ENCODE results near the gene GNG13. TPM values are rescaled to one million over a fixed set of nuclear protein-coding genes. Genes with fewer than 3 reads are reported as not detected.

Gene GNG13
- total RNA-seq, 2 donors from 2014 or later = not detected

DNA sequence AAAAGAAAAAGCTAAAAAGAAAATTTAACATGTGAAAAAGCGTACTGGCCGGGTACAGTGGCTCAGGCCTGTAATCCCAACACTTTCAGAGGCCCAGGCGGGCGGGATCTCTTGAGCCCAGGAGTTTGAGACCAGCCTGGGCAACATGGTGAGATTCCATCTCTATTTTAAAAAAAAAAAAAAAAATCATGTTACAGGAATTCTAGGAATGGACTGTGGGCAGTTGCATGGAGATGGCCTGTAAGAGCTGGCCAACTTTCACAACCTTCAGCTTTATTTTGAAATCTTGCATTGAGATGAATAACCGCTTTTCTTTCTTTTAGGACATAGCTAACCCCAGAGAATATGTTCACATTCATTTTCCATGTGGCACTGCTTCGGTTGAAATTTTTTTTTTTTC lies 51.5 kb downstream of the GNG13 start:
- ATAC-seq = no peak
- Mint-ChIP-seq H3K27ac (no peak overlapping the region), H3K36me3 (no peaks in the 10 kb centered on the region), H3K9me3 (no peaks in the 10 kb centered on the region)
- DNase-seq (ENCODE audit: low spot score in 2 of 2) = no peak

Other genes starting within 250 kb of the GNG13 start
- not detected for gene PRR35, start 240.3 kb downstream of the GNG13 start, total RNA-seq
- gene NHLRC4, start 233.7 kb downstream of the GNG13 start, total RNA-seq = 1 to 10 TPM in 1 of 2 donors, under 1 TPM in 1; 0.59 to 1.8 TPM
- gene PIGQ, start 230.8 kb downstream of the GNG13 start, total RNA-seq = 10 to 100 TPM; 21.9 to 24.2 TPM
- gene RAB40C, start 210.7 kb downstream of the GNG13 start, total RNA-seq = 10 to 100 TPM; 12.1 to 13.0 TPM
- under 1 TPM; 0.33 to 0.71 TPM for gene WFIKKN1, start 169.7 kb downstream of the GNG13 start, total RNA-seq
- 100 to 1,000 TPM in 1 of 2 donors, 10 to 100 TPM in 1; 47.2 to 120 TPM for gene METTL26, start 164.4 kb downstream of the GNG13 start, total RNA-seq
- gene MCRIP2, start 158.9 kb downstream of the GNG13 start, total RNA-seq = 10 to 100 TPM; 33.7 to 52.0 TPM
- 100 to 1,000 TPM in 1 of 2 donors, 10 to 100 TPM in 1; 36.1 to 101 TPM for gene WDR90, start 151.4 kb downstream of the GNG13 start, total RNA-seq
- 100 to 1,000 TPM; 112 to 118 TPM for gene RHOT2, start 132.6 kb downstream of the GNG13 start, total RNA-seq
- gene RHBDL1, start 125.1 kb downstream of the GNG13 start, total RNA-seq = 1 to 10 TPM; 1.3 to 4.6 TPM
- gene STUB1, start 120.3 kb downstream of the GNG13 start, total RNA-seq = 10 to 100 TPM; 61.2 to 69.9 TPM
- 10 to 100 TPM; 11.0 to 24.7 TPM for gene JMJD8, start 116.4 kb downstream of the GNG13 start, total RNA-seq
- gene WDR24, start 110.3 kb downstream of the GNG13 start, total RNA-seq = 10 to 100 TPM; 16.0 to 19.1 TPM
- 10 to 100 TPM in 1 of 2 donors, 1 to 10 TPM in 1; 2.8 to 16.4 TPM for gene FBXL16, start 94.9 kb downstream of the GNG13 start, total RNA-seq
- gene METRN, start 85.6 kb downstream of the GNG13 start, total RNA-seq = 10 to 100 TPM; 10.1 to 14.7 TPM
- 10 to 100 TPM; 17.6 to 22.6 TPM for gene ANTKMT, start 79.6 kb downstream of the GNG13 start, total RNA-seq
- gene CCDC78, start 74.3 kb downstream of the GNG13 start, total RNA-seq = 10 to 100 TPM in 1 of 2 donors, 1 to 10 TPM in 1; 6.2 to 10.7 TPM
- gene HAGHL, start 73.6 kb downstream of the GNG13 start, total RNA-seq = 10 to 100 TPM; 22.2 to 24.5 TPM
- 100 to 1,000 TPM in 1 of 2 donors, 10 to 100 TPM in 1; 41.7 to 122 TPM for gene CIAO3, start 59.7 kb downstream of the GNG13 start, total RNA-seq
- gene MSLN, start 40.0 kb downstream of the GNG13 start, total RNA-seq = not detected
- gene RPUSD1, start 12.4 kb downstream of the GNG13 start, total RNA-seq = 10 to 100 TPM; 11.2 to 27.1 TPM
- gene CHTF18, start 12.1 kb downstream of the GNG13 start, total RNA-seq = 100 to 1,000 TPM in 1 of 2 donors, 10 to 100 TPM in 1; 98.7 to 116 TPM
- 10 to 100 TPM; 13.0 to 19.1 TPM for gene LMF1, start 170.2 kb upstream of the GNG13 start, total RNA-seq
- 1 to 10 TPM in 1 of 2 donors, under 1 TPM in 1; 0.43 to 5.9 TPM for gene SOX8, start 181.0 kb upstream of the GNG13 start, total RNA-seq